Measurements from ENCODE around the gene COL18A1.

The COL18A1 gene

GRCh38 chr21:45514311-45515021, 109.5 kb downstream of the COL18A1 start:
- in situ Hi-C loops (cut with HindIII; ENCODE audit: low pct_ligation_motif_present, low sequenced_read_pairs), result no loop called here
- Histone ChIP-seq H3K27me3 (replicated peaks) (no peaks in the 10 kb centered on the region), H3K4me3 (ENCODE audit: low read depth, low read length) (no peak overlapping the region), H3K27ac (no peak overlapping the region), H3K36me3 (replicated peaks) (peaks cover 39% of the 10 kb centered on the region)
- no peak for TF ChIP-seq CTCF (IDR thresholded peaks at IDR 0.05; ENCODE audit: low read depth, low read length, missing control alignments)
- no peak for DNase-seq

- H3K27me3 ChIP-seq (replicated peaks), result no peaks in the 10 kb centered on the region
- no peak for DNase-seq
- no peak for TF ChIP-seq CTCF (IDR thresholded peaks at IDR 0.05; ENCODE audit: low read depth, low read length, missing control alignments)
- no peak overlapping the region for H3K4me3 ChIP-seq (ENCODE audit: low read depth, low read length)
- H3K27ac ChIP-seq, result no peak overlapping the region
- peaks cover 32% of the 10 kb centered on the region for H3K36me3 ChIP-seq (replicated peaks)
- in situ Hi-C loops (cut with HindIII; ENCODE audit: low pct_ligation_motif_present, low sequenced_read_pairs), result no loop called here
These were observed 110.5 kb downstream of the COL18A1 start for GRCh38 chr21:45515241-45516061.

GRCh38 chr21:45516071-45516670, 111.2 kb downstream of the COL18A1 start:
- in situ Hi-C loops (cut with HindIII; ENCODE audit: low pct_ligation_motif_present, low sequenced_read_pairs), result no loop called here
- no peak overlapping the region for H3K4me3 ChIP-seq (ENCODE audit: low read depth, low read length)
- no peaks in the 10 kb centered on the region for H3K27me3 ChIP-seq (replicated peaks)
- no peak for TF ChIP-seq CTCF (IDR thresholded peaks at IDR 0.05; ENCODE audit: low read depth, low read length, missing control alignments)
- H3K27ac ChIP-seq, result no peak overlapping the region
- no peak for DNase-seq
- H3K36me3 ChIP-seq (replicated peaks), result peaks cover 28% of the 10 kb centered on the region

GRCh38 chr21:45516671-45517151, 111.7 kb downstream of the COL18A1 start:
- no peak overlapping the region for H3K4me3 ChIP-seq (ENCODE audit: low read depth, low read length)
- TF ChIP-seq CTCF (IDR thresholded peaks at IDR 0.05; ENCODE audit: low read depth, low read length, missing control alignments), result no peak
- no peak overlapping the region for H3K27ac ChIP-seq
- H3K27me3 ChIP-seq (replicated peaks), result no peaks in the 10 kb centered on the region
- in situ Hi-C loops (cut with HindIII; ENCODE audit: low pct_ligation_motif_present, low sequenced_read_pairs), result no loop called here
- peaks cover 22% of the 10 kb centered on the region for H3K36me3 ChIP-seq (replicated peaks)
- no peak for DNase-seq

GRCh38 chr21:45517249-45518065, 112.5 kb downstream of the COL18A1 start:
- H3K4me3 ChIP-seq (ENCODE audit: low read depth, low read length), result no peak overlapping the region
- in situ Hi-C loops (cut with HindIII; ENCODE audit: low pct_ligation_motif_present, low sequenced_read_pairs), result no loop called here

More at GRCh38 chr21:45517249-45518065, 112.5 kb downstream of the COL18A1 start:
- no peak overlapping the region for H3K27ac ChIP-seq
- peaks cover 15% of the 10 kb centered on the region for H3K36me3 ChIP-seq (replicated peaks)
- no peaks in the 10 kb centered on the region for H3K27me3 ChIP-seq (replicated peaks)
- no peak for DNase-seq
- no peak for TF ChIP-seq CTCF (IDR thresholded peaks at IDR 0.05; ENCODE audit: low read depth, low read length, missing control alignments)
